MM.1S (cell line): Measurements from ENCODE around the gene TSPAN9.

Experiments used
- CTCF ChIP-seq: fragments of 300-600 bp; sonication (generic); IDR thresholded peaks from 2 replicates; pipeline ENCODE4 v1.5.1; 2016; ENCODE audit warnings: antibody characterized with exemption, low read length, mixed read lengths
- EZH2 ChIP-seq: fragments of 300-600 bp; sonication (generic); optimal IDR thresholded peaks from 2 replicates; pipeline ENCODE3; 2017; ENCODE audit warnings: low read depth, mild to moderate bottlenecking, antibody characterized with exemption, low read length, mixed read lengths
- EZH2phosphoT487 ChIP-seq: fragments of 300-600 bp; sonication (generic); IDR thresholded peaks from 2 replicates; pipeline ENCODE4 v1.6.1; 2018; ENCODE audit warnings: antibody characterized with exemption, low read length

- TF ChIP-seq CTCF (no peak), EZH2 (no peak), EZH2phosphoT487 (no peak)
These were observed 22.8 kb upstream of the TSPAN9 start for GRCh38 chr12:3054374-3054773.
